ENCODE results near the gene NKD1. TPM values are rescaled to one million over a fixed set of nuclear protein-coding genes. Genes with fewer than 3 reads are reported as not detected.

Gene NKD1
- total RNA-seq, 1 experiment from 2014 or later: 11.4 TPM

DNA sequence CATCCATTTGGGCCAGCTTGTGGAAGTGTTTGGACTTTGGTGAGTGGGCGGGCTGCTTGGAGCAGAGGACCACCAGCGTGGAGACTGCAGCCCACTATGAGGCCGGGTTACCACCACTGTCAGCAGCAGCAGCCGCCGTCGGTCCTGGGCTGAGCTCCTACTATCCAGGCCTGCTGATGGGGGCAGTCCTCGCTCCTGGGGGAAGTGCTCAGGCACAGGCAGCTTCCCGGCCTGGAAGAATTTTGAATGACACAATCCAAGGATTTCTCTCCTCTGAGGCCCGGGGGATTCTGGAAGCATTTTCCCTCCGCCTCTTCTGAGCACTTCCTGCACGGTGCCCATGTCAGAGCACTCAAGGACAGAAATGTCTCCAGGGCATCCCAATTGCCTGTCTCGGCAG lies 139.9 kb downstream of the NKD1 start:
- ChIA-PET RAD21 (ENCODE audit: low non-redundant PET in 1 of 2, low total read pairs in 2 of 2, uncharacterized antibody in 2 of 2, unreplicated experiment in 2 of 2) (no interaction called here), POLR2A (no interaction called here), CTCF (no interaction called here)
- Histone ChIP-seq H3K9me2 (ENCODE audit: insufficient read depth) (no peaks in the 10 kb centered on the region), H3K27me3 (ENCODE audit: insufficient read depth, low read length) (no peaks in the 10 kb centered on the region), H2AFZ (ENCODE audit: low read depth, low read length, poor library complexity, severe bottlenecking) (no peak overlapping the region), H3K36me3 (ENCODE audit: control insufficient read depth in 1 of 2, insufficient read depth in 2 of 2, low read length in 2 of 2) (no peaks in the 10 kb centered on the region), H3K9me3 (ENCODE audit: control insufficient read depth in 1 of 2, insufficient read depth in 1 of 2, low read depth in 1 of 2, low read length in 2 of 2) (no peaks in the 10 kb centered on the region), H3K4me2 (ENCODE audit: low read length) (no peak overlapping the region), H3K79me2 (ENCODE audit: insufficient read depth, low read length) (no peaks in the 10 kb centered on the region), H4K20me1 (ENCODE audit: insufficient read depth) (no peaks in the 10 kb centered on the region), H3K4me3 (replicated peaks in 1 of 2; ENCODE audit: low read depth in 1 of 2, low read length in 2 of 2) (no peak overlapping the region), H3K9ac (ENCODE audit: low read length) (no peak overlapping the region), H3K4me1 (ENCODE audit: control insufficient read depth in 1 of 2, insufficient read depth in 2 of 2, low read length in 2 of 2) (peaks cover 0 to 5% of the 10 kb centered on the region in 2 experiments; a peak in 2 of 4 replicates), H3K27ac (ENCODE audit: low read depth, low read length) (no peak overlapping the region)
- no peak for TF ChIP-seq EZH2phosphoT487 (IDR thresholded peaks at IDR 0.05; ENCODE audit: borderline replicate concordance)
- no peak for TF ChIP-seq SP1 (IDR thresholded peaks at IDR 0.05; ENCODE audit: low read depth)
- no peak for TF ChIP-seq EZH2 (IDR thresholded peaks at IDR 0.05)
- TF ChIP-seq ZNF274 (IDR thresholded peaks at IDR 0.05; ENCODE audit: low read depth, low read length): no peak
- TF ChIP-seq, protein P1, sequence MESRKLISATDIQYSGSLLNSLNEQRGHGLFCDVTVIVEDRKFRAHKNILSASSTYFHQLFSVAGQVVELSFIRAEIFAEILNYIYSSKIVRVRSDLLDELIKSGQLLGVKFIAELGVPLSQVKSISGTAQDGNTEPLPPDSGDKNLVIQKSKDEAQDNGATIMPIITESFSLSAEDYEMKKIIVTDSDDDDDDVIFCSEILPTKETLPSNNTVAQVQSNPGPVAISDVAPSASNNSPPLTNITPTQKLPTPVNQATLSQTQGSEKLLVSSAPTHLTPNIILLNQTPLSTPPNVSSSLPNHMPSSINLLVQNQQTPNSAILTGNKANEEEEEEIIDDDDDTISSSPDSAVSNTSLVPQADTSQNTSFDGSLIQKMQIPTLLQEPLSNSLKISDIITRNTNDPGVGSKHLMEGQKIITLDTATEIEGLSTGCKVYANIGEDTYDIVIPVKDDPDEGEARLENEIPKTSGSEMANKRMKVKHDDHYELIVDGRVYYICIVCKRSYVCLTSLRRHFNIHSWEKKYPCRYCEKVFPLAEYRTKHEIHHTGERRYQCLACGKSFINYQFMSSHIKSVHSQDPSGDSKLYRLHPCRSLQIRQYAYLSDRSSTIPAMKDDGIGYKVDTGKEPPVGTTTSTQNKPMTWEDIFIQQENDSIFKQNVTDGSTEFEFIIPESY (IDR thresholded peaks at IDR 0.05; ENCODE audit: extremely low read depth, insufficient replicate concordance, low read length): no peak
- TF ChIP-seq TCF7L2 (IDR thresholded peaks at IDR 0.05; ENCODE audit: borderline replicate concordance, extremely low read depth, insufficient read depth, insufficient read length): no peak
- no peak for TF ChIP-seq POLR2AphosphoS5 (IDR thresholded peaks at IDR 0.05; ENCODE audit: low read depth, low read length)
- no peak for TF ChIP-seq ELF1 (IDR thresholded peaks at IDR 0.05; ENCODE audit: borderline replicate concordance, low read depth)
- TF ChIP-seq, protein P2, sequence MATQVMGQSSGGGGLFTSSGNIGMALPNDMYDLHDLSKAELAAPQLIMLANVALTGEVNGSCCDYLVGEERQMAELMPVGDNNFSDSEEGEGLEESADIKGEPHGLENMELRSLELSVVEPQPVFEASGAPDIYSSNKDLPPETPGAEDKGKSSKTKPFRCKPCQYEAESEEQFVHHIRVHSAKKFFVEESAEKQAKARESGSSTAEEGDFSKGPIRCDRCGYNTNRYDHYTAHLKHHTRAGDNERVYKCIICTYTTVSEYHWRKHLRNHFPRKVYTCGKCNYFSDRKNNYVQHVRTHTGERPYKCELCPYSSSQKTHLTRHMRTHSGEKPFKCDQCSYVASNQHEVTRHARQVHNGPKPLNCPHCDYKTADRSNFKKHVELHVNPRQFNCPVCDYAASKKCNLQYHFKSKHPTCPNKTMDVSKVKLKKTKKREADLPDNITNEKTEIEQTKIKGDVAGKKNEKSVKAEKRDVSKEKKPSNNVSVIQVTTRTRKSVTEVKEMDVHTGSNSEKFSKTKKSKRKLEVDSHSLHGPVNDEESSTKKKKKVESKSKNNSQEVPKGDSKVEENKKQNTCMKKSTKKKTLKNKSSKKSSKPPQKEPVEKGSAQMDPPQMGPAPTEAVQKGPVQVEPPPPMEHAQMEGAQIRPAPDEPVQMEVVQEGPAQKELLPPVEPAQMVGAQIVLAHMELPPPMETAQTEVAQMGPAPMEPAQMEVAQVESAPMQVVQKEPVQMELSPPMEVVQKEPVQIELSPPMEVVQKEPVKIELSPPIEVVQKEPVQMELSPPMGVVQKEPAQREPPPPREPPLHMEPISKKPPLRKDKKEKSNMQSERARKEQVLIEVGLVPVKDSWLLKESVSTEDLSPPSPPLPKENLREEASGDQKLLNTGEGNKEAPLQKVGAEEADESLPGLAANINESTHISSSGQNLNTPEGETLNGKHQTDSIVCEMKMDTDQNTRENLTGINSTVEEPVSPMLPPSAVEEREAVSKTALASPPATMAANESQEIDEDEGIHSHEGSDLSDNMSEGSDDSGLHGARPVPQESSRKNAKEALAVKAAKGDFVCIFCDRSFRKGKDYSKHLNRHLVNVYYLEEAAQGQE (IDR thresholded peaks at IDR 0.05; ENCODE audit: low read depth): no peak
- TF ChIP-seq CBX3 (IDR thresholded peaks at IDR 0.05; ENCODE audit: low read depth): no peak
- TF ChIP-seq CEBPB (IDR thresholded peaks at IDR 0.05; ENCODE audit: low read depth): no peak
- no peak for TF ChIP-seq POLR2A (IDR thresholded peaks at IDR 0.05; ENCODE audit: borderline replicate concordance, extremely low read depth, insufficient read depth, insufficient read length)
- TF ChIP-seq EGR1 (IDR thresholded peaks at IDR 0.05; ENCODE audit: low read depth): no peak
- TF ChIP-seq, protein P3, sequence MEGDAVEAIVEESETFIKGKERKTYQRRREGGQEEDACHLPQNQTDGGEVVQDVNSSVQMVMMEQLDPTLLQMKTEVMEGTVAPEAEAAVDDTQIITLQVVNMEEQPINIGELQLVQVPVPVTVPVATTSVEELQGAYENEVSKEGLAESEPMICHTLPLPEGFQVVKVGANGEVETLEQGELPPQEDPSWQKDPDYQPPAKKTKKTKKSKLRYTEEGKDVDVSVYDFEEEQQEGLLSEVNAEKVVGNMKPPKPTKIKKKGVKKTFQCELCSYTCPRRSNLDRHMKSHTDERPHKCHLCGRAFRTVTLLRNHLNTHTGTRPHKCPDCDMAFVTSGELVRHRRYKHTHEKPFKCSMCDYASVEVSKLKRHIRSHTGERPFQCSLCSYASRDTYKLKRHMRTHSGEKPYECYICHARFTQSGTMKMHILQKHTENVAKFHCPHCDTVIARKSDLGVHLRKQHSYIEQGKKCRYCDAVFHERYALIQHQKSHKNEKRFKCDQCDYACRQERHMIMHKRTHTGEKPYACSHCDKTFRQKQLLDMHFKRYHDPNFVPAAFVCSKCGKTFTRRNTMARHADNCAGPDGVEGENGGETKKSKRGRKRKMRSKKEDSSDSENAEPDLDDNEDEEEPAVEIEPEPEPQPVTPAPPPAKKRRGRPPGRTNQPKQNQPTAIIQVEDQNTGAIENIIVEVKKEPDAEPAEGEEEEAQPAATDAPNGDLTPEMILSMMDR (IDR thresholded peaks at IDR 0.05 in 2 of 3, conservative IDR thresholded peaks at IDR 0.05 in 1 of 3; ENCODE audit: borderline replicate concordance in 1 of 3, insufficient read depth in 1 of 3, low read depth in 2 of 3, low read length in 2 of 3): no peak
- TF ChIP-seq, protein P4, sequence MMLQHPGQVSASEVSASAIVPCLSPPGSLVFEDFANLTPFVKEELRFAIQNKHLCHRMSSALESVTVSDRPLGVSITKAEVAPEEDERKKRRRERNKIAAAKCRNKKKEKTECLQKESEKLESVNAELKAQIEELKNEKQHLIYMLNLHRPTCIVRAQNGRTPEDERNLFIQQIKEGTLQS (IDR thresholded peaks at IDR 0.05): no peak
- no peak for TF ChIP-seq SIN3A (IDR thresholded peaks at IDR 0.05; ENCODE audit: low read depth)
- TF ChIP-seq, protein P5, sequence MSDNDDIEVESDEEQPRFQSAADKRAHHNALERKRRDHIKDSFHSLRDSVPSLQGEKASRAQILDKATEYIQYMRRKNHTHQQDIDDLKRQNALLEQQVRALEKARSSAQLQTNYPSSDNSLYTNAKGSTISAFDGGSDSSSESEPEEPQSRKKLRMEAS (IDR thresholded peaks at IDR 0.05): no peak
- intact Hi-C loops (cut with micrococcal nuclease): no loop called here
- BruUV-seq (replicated peaks): no TSS peak
- no peak for DNase-seq (ENCODE audit: low read depth, low spot score)
- ATAC-seq: no peak
